ENCODE measurements around the gene RBM45. TPM values are rescaled to one million over a fixed set of nuclear protein-coding genes. Genes with fewer than 3 reads are reported as not detected.

The RBM45 gene
- total RNA-seq, 2 donors from 2014 or later = 10.5 to 12.7 TPM

GRCh38 chr2:178163911-178164310, 51.7 kb downstream of the RBM45 start:
- Histone ChIP-seq H3K4me3 (no peak overlapping the region), H3K36me3 (replicated peaks in 1 of 2; ENCODE audit: insufficient read depth in 1 of 2, low read depth in 2 of 2) (no peaks in the 10 kb centered on the region), H3K9me3 (no peaks in the 10 kb centered on the region), H3K4me1 (no peaks in the 10 kb centered on the region), H3K27ac (no peak overlapping the region), H3K27me3 (no peaks in the 10 kb centered on the region)
- intact Hi-C loops (cut with DNase I) = no loop called here
- WGBS, 2 donors = 88 to 97% methylated on average over 1 of the region's 1 CpG
- ATAC-seq (no peak), DNase-seq (no peak)
- TF ChIP-seq POLR2A (IDR thresholded peaks at IDR 0.05) (no peak), CTCF (IDR thresholded peaks at IDR 0.05) (no peak)

- WGBS, 2 donors = 92 to 100% methylated on average over 1 of the region's 1 CpG
- no peaks in the 10 kb centered on the region for H3K36me3 ChIP-seq (replicated peaks in 1 of 2; ENCODE audit: insufficient read depth in 1 of 2, low read depth in 2 of 2)
Measured at GRCh38 chr2:178173657-178174056, 61.4 kb downstream of the RBM45 start.

GRCh38 chr2:178177066-178177679, 64.9 kb downstream of the RBM45 start:
- intact Hi-C loops (cut with DNase I) = no loop called here

More at GRCh38 chr2:178173657-178174056, 61.4 kb downstream of the RBM45 start:
- Histone ChIP-seq H3K9me3 (no peaks in the 10 kb centered on the region), H3K27ac (no peak overlapping the region), H3K27me3 (no peaks in the 10 kb centered on the region), H3K4me1 (no peaks in the 10 kb centered on the region), H3K4me3 (no peak overlapping the region)
- DNase-seq (no peak), ATAC-seq (no peak)
- intact Hi-C loops (cut with DNase I) = no loop called here
- TF ChIP-seq CTCF (IDR thresholded peaks at IDR 0.05) (no peak), POLR2A (IDR thresholded peaks at IDR 0.05) (no peak)

More at GRCh38 chr2:178177066-178177679, 64.9 kb downstream of the RBM45 start:
- no peak overlapping the region for H3K4me3 ChIP-seq
- no peak overlapping the region for H3K27ac ChIP-seq
- H3K27me3 ChIP-seq = no peaks in the 10 kb centered on the region
- TF ChIP-seq POLR2A (IDR thresholded peaks at IDR 0.05) = no peak
- no peak for TF ChIP-seq CTCF (IDR thresholded peaks at IDR 0.05)
- no peaks in the 10 kb centered on the region for H3K36me3 ChIP-seq (replicated peaks in 1 of 2; ENCODE audit: insufficient read depth in 1 of 2, low read depth in 2 of 2)
- ATAC-seq (no peak), DNase-seq (no peak)
- no peaks in the 10 kb centered on the region for H3K4me1 ChIP-seq
- no peaks in the 10 kb centered on the region for H3K9me3 ChIP-seq
- 60 to 64% methylated on average over 1 of the region's 1 CpG for WGBS, 2 donors

Small RNA genes within 50 kb of the gene (small RNA-seq; reads per million reads assigned to genes)
- gene AC011998.1 (not detected), gene RNU5E-9P (not detected)

Other genes starting within 250 kb of the RBM45 start
- 1 to 10 TPM; 2.6 to 4.0 TPM for gene PDE11A, start 39.7 kb upstream of the RBM45 start, total RNA-seq
- gene OSBPL6, start 82.1 kb downstream of the RBM45 start, total RNA-seq = 1 to 10 TPM in 1 of 2 donors, under 1 TPM in 1; 0.26 to 2.0 TPM